RKO (cell line): ENCODE data around the gene AOPEP.

Experiments
- DNase-seq: peaks from one replicate; pipeline ENCODE4 v3.0.0-alpha.2; 2016; ENCODE audit warnings: low spot score

Gene AOPEP

GRCh38 chr9:94916956-94917355, 190.5 kb downstream of the AOPEP start:
- no peak for DNase-seq

GRCh38 chr9:94918038-94918753, 191.7 kb downstream of the AOPEP start:
- no peak for DNase-seq

GRCh38 chr9:94919376-94920098, 193.0 kb downstream of the AOPEP start:
- no peak for DNase-seq

- DNase-seq, result no peak
Measured at GRCh38 chr9:94920420-94921091, 194.1 kb downstream of the AOPEP start.

GRCh38 chr9:94921092-94921471, 194.6 kb downstream of the AOPEP start:
- DNase-seq, result no peak

DNA sequence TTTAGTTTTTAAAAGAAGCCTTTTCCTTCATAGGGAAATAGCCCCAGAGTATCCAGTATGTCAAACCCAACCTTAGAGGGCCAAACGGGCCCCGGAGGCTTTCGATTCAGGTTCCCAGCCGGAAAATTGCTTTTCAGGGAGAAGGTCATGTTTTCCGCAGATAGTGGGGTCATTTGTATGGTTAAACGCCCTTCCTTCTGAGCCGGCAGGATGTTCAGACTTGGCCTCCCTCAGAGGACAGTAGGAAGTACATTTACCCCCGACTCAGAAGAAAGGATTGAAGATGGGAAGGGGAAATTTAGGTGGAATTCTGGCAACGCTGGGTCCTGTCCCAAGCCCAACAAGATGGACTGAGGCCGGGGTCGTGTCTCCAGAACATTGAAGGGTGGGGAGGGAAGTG, 195.2 kb downstream of the AOPEP start:
- no peak for DNase-seq

- no peak for DNase-seq
Measured at GRCh38 chr9:94922098-94922607, 195.7 kb downstream of the AOPEP start.

DNA sequence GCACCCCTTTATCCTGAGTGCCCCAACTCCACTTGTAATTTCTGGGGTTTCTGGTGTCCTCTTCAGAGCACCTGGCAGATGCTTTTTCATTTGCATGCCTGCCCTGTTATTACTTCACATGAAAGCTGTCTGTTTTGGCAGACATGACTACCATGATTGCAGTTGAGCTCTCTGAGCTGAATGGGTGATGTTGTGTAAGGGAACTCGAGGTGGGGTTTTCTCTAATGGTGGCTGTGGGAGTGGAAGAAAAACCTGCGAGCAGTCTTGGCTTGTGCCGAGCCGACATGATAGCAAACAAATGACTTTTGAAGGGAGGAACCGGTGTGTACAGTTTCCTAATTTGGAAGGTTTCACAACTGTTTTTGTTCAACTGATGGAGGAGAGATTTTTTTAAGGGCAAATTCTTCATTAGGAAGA, 196.2 kb downstream of the AOPEP start:
- no peak for DNase-seq

GRCh38 chr9:94923326-94924089, 197.0 kb downstream of the AOPEP start:
- no peak for DNase-seq

DNA sequence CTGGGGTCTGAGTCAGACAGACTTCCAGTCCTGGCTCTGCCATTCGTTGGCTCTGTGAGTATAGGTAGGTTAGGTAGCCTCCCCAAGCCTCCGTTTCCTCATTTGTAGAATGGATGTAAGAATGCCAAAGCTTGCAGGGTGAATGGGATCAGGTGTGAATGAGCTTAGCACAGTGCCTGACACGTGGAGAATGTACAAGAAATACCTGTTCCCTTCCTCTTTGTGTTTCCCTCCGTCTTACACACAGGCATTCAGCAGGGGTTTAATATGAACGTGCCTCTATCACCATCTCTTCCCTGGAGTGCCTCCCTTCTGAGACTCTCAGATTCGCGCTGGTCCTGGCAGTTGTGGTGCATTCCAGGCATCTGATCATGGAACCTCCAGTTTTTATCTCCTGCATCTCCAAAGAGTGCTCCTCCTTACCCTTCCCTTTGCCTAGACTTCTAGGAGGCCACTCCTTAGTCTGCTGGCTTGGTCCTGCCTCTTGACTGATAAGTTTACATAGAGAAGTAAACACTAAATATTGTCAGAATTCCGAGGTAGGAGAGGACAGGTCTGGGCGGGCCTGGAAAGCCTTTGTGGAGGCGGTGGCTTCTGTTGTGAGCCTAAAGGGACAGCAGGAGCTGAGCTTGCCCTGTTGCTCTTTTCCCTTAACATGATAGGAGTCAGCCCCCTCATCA, 199.4 kb downstream of the AOPEP start:
- no peak for DNase-seq

DNA sequence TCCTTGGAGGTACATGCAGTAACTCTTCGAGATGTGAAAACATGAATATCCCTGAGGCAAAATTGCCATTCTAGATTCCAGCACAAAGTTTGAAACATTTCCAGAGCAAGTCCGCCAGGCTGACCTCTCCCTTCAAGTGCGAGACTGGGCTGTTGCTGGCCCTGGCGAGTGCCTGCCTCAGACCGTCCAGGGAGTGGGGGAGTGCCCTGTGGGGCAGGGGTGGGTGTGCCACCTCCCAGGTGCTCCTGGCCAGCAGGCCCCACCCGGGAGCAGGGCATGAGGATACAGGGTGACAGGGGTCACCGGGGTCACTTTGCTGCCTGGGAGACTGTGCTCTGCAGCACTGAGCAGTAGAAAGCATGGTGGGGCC, 199.9 kb downstream of the AOPEP start:
- no peak for DNase-seq

DNA sequence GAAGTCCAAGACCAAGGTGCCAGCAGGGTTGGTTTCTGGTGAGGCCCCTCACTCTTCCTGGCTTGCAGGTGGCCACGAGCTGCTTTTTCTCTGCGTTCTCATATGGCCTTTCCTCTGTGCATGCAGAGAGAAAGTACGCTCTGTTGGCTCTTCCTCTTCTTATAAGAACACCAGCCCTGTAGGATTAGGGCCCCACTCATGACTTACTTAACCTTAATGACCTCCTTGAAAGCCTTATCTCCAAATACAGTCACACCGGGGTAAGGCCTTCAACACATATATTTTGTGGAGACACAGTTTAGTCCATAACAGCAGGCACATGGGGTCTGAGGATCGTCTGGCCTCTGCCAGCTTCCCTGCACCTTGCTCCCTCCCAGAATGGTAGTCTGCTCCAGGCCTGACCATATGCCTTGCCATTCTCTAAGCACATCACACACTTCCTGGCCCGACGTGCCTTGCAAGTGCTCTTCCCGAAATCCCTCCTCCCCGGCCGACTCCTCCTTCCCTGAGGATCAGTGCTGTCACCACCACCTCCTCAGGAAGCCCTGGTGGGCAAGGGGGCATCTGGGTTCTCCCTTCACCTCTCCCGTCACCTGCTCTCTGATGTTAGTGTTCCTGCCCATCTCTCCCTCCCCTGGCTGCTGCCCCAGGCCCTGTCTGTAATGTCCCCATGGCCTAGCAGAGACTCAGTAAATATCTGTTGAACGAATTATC, 200.7 kb downstream of the AOPEP start:
- DNase-seq, result no peak

DNA sequence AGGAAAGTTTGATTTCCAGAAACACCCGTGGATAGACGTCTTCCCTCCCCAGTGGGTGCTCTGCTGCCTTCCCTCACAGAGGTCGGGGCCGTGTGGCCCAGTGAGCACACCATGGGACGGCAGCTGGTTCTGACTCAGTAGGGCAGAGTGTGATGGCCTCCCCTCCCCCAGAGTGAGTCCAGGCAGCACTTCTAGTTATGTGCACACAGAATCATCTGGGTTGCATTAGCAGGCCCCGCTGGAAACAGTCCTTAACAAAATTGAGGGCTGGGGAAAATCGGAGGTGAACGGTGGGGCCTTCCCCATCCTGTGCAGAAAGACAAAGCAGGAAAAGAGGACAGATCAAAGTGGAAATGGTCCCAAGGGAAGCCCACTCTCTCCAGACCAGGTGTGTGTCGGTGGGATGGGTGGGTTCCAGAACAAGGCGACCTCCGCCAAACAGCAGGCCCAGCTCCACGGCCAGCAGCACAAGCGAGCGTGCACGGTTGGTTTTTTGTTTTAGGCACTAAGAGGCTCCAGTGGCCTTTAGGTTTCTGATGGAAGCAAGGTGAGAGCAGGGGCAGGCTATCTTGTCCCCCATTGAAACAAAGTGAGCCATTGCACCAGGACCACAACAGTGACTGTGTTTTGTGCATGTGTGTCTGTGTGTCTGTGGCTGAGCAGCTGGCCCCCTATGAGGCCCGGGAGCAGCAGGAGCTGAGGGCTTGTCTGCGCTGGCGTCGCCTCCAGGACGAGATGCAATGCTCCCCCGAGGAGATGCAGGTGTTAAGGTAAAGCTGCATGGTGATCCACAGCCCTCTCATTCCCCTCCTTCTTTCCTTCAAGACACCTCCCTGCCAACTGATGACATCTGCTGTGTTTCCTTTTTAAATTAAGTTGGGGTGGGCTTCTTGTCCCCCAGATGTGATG, 201.5 kb downstream of the AOPEP start:
- DNase-seq, result no peak

DNA sequence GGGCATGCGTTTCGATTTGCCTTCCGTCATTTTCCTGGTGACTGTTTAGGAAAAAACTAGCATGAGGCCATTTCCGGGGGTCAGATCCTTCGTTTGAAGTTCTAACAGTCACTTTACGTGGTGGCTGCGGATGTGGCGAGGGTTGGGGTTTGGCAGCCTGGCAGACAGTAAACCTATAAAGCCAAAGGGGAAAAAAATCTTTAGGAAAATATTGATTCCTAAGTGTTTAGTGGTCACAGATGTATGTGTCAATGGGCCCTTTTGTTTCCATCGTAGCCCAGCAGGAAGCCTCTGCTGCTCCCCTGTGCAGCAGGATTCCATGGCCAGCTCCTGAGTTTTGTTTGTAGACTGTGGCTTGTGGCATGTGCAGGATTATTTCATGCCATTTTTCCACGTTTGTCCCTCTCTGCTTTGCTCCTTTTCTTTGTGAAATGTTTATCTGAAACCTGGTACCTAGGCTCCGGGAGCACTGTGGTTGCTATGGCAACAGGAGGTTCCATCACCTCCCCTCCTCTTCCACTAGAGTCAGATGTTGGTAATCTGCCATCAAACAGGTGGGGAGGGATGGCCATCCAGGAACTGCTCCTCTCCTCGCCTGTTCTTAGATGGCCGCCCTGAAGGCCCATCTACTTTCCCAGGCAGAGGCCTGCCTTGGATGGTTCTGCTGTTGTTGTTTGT, 202.3 kb downstream of the AOPEP start:
- no peak for DNase-seq

- DNase-seq, result no peak
Measured at GRCh38 chr9:94929369-94929756, 202.9 kb downstream of the AOPEP start.

- DNase-seq, result no peak
Measured at GRCh38 chr9:94931036-94931633, 204.6 kb downstream of the AOPEP start.

DNA sequence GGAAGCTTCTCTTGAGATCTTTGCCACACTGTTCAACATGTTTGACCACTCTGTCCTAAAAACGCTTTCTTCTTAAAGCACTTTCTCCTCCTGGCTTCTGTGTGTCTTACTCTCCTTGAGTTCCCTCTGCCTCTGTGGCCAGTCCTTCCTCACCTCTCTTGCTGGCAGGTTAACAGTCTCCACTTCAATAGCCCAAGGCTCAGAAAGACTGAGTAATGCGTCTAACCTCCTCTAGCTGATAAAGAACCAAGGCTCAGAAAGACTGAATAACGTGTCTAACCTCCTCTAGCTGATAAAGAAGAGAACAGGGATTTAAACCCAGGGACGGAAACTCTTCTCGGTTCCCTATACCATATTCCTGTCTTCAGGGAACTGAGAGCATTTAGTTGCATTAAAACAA, 205.2 kb downstream of the AOPEP start:
- no peak for DNase-seq

DNA sequence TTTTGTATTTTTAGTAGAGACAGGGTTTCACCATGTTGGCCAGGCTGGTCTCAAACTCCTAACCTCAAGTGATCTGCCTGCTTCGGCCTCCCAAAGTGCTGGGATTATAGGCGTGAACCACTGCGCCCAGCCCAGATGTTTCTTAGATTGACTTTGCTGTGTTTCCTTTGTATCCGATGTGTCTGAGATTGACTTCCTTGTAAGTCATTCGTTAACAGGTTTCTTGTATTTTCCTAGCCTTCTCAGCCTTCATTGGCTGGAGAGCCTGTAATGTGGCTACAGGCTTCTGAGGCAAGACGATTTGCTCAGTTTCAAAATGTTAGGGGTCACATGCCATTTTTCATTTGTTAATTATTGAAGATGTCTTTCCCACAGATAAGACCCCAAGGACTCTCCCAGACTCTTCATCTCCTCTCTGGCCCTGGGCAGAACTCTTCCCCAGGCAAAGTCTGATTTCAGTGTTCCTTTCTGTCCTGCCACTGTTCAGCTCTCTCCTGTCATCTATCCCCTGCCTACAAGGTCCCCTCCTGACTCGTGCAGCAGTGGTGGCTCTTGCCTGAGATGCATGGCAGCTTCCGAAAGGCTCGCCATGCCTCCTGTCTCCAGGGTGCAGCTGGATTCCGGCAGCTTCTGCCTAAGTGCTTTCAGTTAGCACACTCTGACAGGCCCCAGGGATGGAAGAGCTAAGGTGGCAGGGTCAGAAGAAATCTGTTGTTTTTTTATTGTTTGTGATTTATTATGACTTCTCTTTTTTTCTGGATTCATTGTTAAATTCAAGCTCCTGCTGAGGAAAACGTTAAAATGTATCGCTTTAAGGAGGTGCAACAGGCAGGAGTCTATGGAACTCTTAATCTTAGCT, 206.4 kb downstream of the AOPEP start:
- no peak for DNase-seq
